ENCODE measurements around the gene SPTB.

DNA sequence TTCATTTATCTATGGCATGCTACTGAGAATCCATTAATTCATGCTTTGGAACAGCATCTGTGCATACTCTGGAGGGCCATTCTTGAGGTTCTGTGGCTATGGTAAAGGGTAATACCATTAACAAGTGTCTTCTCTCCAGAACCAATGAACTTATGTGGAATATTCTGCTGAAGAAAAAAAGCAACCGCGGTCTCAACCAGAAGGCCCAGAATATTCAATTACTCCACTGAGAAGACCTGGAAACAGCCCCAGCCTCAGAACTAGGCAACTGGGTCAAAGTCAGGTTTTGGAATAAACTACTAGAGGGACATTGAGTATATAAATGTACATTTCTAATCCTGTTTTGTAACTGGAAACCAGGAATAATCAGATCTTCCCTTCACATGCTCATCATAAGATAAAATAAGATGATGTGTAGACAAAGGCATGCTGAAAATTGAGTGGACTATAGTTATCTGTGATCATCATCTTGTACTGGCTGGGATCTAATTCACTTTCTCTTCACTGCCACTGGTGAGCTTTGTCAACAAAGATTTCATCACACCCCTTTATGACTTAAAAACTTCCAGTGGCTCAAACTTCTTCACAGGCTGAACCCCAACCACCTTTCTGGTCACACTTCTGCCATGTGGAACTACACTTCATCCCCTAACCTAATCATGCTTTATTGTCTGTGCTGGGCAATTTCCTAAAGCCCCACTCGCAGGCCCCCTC, 6.0 kb downstream of the SPTB start:
- TF ChIP-seq POLR2AphosphoS5 (IDR thresholded peaks at IDR 0.05): no peak
- TF ChIP-seq, protein P1, sequence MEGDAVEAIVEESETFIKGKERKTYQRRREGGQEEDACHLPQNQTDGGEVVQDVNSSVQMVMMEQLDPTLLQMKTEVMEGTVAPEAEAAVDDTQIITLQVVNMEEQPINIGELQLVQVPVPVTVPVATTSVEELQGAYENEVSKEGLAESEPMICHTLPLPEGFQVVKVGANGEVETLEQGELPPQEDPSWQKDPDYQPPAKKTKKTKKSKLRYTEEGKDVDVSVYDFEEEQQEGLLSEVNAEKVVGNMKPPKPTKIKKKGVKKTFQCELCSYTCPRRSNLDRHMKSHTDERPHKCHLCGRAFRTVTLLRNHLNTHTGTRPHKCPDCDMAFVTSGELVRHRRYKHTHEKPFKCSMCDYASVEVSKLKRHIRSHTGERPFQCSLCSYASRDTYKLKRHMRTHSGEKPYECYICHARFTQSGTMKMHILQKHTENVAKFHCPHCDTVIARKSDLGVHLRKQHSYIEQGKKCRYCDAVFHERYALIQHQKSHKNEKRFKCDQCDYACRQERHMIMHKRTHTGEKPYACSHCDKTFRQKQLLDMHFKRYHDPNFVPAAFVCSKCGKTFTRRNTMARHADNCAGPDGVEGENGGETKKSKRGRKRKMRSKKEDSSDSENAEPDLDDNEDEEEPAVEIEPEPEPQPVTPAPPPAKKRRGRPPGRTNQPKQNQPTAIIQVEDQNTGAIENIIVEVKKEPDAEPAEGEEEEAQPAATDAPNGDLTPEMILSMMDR (IDR thresholded peaks at IDR 0.05): no peak
- no peak for TF ChIP-seq POLR2A (IDR thresholded peaks at IDR 0.05)
- no peak for TF ChIP-seq EP300 (IDR thresholded peaks at IDR 0.05)

All from sigmoid colon (tissue), 4 donors.